Neural progenitor cell (in vitro differentiated cells): Measurements from ENCODE around the gene ZNF587.
"Not testable (repeated sequence)": the region's sequence is repeated elsewhere in the genome, so short reads cannot be mapped to it uniquely, and the experiment has no call there.

Source experiments
- CTCF ChIP-seq: fragments of 200-600 bp; sonication (generic); IDR thresholded peaks from 2 replicates; pipeline ENCODE4 v1.5.1; 2017; ENCODE audit warnings: antibody characterized with exemption, mild to moderate bottlenecking
- EZH2 ChIP-seq: fragments of 200-600 bp; sonication (generic); IDR thresholded peaks from 2 replicates; pipeline ENCODE4 v1.6.1; 2017; ENCODE audit warnings: antibody characterized with exemption, mild to moderate bottlenecking, moderate library complexity

- TF ChIP-seq CTCF, EZH2: not testable (repeated sequence)
Measured at GRCh38 chr19:57812975-57813820, 36.5 kb upstream of the ZNF587 start.
